Astrocyte (in vitro differentiated cells and primary cell): ENCODE measurements around the gene VOPP1.

Experiments
- CTCF ChIP-seq: IDR thresholded peaks from 2 replicates; pipeline ENCODE4 v1.5.1; 2011; ENCODE audit warnings: low read depth, mild to moderate bottlenecking, inconsistent platforms, low read length, moderate library complexity; ENCODE audit not compliant: insufficient read depth
- EZH2 ChIP-seq: IDR thresholded peaks from 2 replicates; pipeline ENCODE4 v1.6.1; 2012; ENCODE audit warnings: mild to moderate bottlenecking, low read length, inconsistent platforms; ENCODE audit not compliant: insufficient read depth

- TF ChIP-seq CTCF = no peak
- TF ChIP-seq EZH2 = no peak
Measured at GRCh38 chr7:55507743-55508142, 64.6 kb downstream of the VOPP1 start.
